ENCODE data around the gene IDH3A.

Gene IDH3A

DNA sequence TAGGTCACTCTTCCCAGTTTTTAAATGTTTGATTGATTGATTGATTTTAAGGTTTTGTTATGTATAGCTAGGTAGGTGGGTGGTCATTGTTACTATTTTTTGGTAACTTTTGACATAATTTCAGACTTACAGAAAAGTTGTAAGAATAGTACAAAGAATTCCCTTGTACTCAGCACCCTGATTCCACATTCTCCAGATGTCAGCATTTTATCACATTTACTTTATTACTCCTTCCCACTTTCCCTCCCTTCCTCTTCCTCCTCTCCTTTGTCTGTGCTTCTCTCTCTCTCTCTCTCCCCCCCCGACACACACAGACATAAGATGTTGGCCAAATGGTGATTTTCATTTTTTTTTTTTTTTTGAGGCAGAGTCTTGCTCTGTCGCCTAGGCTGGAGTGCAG lies 14.8 kb downstream of the IDH3A start:
- DNase-seq (ENCODE audit: extremely low read depth in 1 of 2, low read depth in 1 of 2), result no peak

DNA sequence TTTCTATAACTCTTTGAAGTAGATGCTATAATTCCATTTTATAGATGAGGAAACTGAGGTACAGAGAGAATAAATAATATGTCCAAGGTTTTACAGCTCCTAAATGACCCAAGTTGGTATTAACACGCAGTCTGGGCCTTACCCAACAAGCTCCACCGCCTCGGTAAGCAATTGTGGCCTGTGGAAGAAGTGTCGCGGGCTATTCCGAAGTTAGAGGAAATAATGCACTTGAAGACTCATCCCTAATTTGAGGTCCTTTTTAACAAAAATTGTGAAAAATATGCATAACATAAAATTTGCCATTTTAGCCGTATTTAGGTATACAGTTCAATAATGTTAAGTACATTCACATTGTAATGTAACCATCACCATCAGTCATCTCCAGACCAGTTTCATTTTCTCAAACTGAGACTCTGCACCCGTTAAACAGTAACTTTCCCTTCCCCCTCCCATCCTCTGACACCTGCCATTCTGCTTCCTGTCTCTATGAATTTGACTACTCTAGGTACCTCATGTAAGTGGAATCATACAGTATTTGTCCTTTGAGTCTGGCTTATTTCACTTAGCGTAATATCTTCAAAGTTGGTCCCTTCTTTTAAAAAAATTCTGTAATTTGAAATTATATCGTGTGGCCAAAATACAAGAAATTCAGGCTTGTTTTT lies 18.2 kb downstream of the IDH3A start:
- no peak for DNase-seq (ENCODE audit: extremely low read depth in 1 of 2, low read depth in 1 of 2)

DNA sequence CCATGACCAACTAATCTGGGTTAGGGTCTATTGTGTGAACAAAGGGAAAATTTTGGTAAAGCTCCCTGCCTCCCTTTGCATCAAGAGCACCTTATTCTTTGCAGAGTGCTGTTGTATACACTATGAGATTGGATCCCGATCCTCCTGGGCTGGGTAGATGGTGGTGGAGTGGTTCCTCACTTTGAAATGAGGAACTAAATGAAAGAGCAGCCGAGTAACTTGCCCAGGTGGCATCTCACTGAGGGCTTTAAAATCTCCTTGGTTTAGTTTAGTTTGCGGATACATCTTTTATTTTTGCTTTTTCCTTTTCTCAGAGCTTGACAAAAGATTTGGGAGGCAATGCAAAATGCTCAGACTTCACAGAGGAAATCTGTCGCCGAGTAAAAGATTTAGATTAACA lies 19.4 kb downstream of the IDH3A start:
- DNase-seq (ENCODE audit: extremely low read depth in 1 of 2, low read depth in 1 of 2), result no peak

DNA sequence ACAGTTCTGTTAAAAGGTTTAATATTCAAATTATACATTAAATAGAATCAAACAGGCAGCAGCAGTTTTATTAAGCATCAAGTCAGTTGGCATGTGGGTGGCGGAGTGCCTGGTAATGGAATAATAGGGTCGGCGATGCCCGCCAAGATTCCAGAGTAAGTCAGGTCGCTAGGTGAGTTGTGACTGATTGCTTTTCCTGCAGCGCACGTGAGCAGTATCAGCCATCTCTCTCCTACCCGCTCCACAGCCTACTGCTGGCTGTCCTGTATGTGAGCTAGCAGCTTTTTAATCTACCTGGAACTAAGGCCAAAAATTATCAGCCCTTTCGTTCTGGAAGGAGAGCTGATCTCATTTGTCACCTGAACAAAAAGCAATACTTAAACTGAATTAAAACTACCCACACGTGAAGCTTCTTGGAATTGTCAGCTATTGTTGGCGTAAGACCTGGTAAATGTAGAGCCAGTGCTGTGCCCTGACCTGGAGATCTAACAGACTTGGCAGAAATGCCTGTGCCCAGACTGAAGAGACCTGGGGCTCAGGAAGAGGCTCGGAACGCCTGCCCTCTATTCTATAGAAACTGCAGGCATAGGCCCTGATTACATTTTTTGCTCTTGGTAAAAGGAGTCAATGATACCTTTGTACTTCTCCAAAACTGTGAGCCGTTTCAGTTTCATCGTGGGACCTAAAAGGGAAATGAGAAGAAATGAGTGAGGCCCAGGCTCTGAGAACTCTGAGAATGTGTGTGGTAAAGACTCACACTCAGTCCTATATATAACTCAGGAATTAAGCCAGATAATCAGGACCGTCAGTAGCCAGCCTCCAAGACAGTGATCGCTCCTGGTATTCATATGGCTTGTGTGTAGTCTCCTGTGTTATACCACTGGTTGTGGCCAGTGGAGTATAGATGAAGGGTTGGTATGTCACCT lies 21.9 kb downstream of the IDH3A start:
- DNase-seq (ENCODE audit: extremely low read depth in 1 of 2, low read depth in 1 of 2), result no peak

DNA sequence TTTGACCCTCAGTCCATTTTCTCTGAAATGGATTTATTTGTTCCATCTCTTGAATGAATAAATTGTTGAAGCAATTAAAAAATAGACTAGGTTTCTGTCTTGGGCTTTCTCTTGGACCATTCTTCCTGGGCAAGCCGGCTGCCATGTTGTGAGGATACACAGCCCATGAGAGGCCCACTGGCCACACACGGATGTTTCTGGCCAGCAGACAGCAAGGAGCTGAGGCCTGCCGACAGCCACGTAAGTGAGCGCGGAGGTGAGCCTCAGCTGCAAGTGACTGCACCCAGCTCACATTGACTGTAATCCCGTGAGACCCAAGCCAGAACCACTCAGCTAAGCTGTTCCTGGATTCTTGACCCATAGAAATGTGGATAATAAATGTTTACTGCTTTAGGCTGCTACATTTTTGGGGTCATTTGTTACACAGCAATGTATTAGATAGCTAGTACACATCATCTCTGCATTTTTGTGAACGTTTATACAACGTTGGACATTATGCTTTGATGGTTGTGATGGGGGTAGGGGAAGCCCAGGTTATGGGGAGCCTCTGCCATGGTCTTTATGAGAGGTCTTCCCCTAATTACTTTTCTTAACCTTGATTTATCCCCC lies 22.8 kb downstream of the IDH3A start:
- DNase-seq (ENCODE audit: extremely low read depth in 1 of 2, low read depth in 1 of 2), result no peak

DNA sequence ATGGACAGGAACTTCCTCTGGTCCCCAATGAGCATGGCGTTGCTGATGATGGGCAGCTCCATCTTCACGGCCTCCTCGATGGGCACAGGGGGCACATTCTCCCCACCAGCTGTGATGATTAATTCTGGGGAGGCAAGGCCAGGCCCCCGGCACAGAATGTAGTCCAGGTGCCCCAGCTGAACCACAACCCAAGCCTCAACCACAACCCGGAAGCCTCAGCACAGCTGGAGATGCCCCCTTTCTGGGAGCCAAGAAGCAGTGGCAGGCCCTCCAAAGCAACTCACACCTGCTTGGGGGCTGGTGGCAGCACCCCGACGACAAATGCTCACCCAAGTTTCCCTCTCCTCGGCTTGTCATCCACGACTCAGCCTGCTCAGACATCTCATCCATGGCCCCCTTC lies 25.2 kb downstream of the IDH3A start:
- DNase-seq (ENCODE audit: extremely low read depth in 1 of 2, low read depth in 1 of 2), result no peak

DNA sequence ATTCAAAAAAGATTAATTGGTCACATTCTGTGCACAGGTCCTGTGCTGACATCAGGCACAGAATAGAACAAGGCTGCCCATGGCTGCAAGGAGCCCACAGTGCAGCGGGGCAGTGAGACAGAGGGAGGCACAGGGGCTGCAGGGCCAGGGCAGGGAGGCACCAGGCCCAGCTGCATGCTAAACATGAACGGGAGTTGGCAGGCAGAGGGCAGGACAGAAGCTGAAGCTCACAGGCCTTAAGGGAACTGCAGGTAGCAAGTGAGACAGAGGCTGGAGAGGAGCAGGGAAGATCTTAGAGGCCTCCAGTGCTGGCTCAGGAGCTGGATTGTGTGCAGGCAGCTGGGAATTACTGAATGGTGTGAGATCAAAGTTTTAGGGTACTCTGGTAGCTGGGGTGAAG lies 26.2 kb downstream of the IDH3A start:
- DNase-seq (ENCODE audit: extremely low read depth in 1 of 2, low read depth in 1 of 2), result no peak

DNA sequence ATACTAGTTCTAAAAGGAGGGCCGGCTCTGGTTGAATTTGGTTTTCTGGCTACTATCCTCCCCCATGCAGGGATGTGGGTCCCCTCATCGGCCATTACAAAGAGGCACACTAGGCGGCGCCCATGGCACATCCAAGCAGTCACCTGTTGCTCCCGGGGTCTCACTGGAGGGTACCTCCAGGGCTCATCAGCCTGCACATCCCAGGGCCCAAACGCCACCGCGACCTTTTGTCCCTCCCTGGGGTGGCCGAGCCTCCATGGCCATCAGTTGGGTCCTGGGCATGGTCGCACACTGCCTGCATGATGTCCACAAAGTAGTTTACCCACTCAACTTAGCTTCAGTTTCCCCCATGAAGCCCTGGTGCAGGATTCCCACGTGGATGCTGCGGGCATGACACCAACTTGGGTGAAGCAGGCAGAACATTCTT lies 28.3 kb downstream of the IDH3A start:
- peak in 1 of 2 donors; percentile 19 for DNase-seq (ENCODE audit: extremely low read depth in 1 of 2, low read depth in 1 of 2)

DNA sequence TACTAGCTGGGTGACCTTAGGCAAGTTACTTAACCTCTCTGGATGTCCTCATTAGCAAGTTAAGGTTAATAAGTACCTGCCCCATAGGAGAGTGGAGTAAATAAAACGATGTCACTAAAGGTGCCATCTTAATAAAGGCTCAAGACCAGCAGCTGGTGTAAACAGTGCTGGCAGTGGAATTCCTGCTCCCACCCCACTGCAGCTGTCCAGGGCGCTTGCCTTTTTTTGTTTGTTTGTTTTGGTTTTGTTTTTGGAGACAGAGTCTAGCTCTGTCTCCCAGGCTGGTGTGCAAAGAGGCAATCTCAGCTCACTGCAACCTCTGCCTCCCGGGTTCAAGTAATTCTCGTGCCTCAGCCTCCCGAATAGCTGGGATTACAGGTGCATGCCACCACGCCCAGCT lies 28.9 kb downstream of the IDH3A start:
- DNase-seq (ENCODE audit: extremely low read depth in 1 of 2, low read depth in 1 of 2), result no peak

DNA sequence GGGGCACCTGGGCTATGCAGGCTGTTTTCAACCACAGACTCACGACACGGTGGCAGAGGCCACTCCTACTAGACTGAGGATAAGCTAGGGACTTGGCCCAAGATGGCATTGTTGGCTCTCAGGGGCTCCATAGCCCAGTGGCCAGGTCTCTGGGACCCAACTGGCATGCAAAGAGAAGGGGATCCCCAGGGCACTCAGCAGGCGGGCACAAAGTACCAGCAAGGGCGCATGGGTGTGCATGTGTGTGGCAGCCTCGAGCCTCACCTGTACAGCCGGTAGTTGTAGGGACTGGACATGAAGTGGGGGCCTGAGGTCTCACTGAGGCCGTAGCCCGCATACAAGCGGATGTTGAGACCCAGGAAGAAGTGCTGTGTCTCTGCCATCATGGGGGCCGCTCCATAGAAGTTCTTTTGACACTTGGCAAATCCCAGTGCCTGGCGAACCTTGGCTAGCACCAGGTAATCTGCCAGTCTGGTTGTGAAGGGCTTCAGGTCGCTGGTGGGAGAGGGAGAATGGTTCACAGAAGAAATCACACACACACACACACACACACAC lies 30.2 kb downstream of the IDH3A start:
- no peak for DNase-seq (ENCODE audit: extremely low read depth in 1 of 2, low read depth in 1 of 2)

DNA sequence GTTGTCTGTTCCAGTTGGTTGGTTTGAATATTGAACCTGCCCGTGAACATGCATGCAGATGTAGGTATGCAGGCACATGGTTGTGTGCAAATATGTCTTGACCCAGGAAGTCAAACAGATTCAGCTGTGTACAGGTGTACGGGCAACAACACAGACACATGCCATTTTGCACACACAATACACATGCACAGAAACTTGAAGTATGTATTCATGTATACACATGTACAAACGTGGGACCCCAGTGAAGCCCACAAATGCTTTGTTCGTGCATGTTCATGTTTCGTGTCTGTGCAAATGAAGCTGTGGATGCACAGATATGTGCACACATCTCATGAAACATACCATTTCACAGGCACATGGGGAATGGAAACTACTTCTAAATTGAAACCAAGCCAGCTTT lies 30.7 kb downstream of the IDH3A start:
- no peak for DNase-seq (ENCODE audit: extremely low read depth in 1 of 2, low read depth in 1 of 2)

DNA sequence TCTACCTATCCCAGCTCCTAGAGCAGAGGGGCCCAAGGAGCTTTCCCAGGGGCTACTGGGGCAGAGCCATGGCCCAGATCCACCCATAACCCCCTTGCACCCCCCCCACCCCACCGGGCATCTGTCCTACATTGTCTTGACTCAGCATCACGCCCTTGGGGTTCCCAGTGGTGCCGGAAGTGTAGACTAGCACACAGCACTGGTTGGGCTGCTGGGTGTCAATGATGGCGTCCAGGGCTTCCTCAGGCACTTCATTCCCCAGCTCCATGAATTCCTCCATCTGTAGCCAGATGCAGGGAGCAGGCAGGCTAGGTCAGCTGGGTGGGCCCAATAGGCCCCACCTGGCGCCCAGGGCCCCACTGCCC lies 33.2 kb downstream of the IDH3A start:
- no peak for DNase-seq (ENCODE audit: extremely low read depth in 1 of 2, low read depth in 1 of 2)

DNA sequence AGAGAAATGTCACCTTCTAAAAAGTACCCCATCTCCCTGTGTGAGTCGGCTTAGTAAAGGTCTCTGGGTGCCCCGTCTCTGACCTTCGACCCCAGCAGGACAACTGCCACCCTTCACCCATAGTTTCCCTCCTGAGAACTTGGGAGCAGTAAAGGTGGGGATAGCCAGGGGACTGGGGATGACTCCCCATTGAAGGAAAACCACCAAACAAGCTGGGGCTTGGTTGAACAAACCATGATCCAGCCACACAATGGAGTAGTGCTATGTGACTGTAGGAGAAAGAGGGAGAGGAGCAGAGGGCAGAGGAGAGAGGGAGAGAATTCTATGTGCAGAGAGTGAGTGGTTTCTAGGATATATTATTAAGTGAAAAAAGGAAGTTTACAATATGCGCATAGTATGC lies 33.7 kb downstream of the IDH3A start:
- DNase-seq (ENCODE audit: extremely low read depth in 1 of 2, low read depth in 1 of 2), result no peak

DNA sequence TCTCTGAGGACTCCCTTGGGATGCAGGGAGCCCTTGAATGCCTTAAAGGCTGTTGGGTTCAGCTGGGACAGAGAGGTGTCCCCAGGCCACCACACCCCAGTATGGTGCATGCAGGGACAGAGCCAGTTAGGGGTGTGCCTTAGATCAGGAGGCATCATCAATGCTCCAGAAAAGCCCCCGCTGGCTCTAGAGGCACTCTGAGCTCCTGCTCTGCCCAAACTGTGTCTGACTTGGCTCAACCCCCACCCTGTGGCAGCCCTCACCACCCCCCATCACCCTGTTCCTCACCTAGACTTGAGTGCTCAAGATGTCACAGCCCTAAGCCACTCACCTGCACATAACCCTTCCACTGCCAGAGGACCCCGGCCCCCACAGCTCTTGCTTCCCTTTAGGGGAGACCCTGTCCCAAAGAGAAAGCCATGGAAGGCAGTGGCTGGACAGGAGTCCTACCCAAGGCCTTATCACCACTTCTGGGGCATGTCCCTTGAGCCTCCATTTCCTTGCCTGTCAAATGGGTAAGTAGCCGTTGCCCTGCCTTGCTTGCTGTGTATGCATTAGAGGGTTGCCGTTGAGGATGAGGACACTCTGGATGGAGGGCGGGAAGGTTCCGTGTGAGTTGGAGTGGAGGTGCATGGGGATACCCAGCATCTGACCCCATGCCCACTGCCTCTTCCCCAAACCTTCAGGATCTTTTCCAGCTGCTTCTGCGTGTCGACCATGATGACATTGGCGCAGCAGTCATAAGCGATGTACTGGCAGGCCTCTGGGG lies 43.8 kb downstream of the IDH3A start:
- DNase-seq (ENCODE audit: extremely low read depth in 1 of 2, low read depth in 1 of 2), result no peak

DNA sequence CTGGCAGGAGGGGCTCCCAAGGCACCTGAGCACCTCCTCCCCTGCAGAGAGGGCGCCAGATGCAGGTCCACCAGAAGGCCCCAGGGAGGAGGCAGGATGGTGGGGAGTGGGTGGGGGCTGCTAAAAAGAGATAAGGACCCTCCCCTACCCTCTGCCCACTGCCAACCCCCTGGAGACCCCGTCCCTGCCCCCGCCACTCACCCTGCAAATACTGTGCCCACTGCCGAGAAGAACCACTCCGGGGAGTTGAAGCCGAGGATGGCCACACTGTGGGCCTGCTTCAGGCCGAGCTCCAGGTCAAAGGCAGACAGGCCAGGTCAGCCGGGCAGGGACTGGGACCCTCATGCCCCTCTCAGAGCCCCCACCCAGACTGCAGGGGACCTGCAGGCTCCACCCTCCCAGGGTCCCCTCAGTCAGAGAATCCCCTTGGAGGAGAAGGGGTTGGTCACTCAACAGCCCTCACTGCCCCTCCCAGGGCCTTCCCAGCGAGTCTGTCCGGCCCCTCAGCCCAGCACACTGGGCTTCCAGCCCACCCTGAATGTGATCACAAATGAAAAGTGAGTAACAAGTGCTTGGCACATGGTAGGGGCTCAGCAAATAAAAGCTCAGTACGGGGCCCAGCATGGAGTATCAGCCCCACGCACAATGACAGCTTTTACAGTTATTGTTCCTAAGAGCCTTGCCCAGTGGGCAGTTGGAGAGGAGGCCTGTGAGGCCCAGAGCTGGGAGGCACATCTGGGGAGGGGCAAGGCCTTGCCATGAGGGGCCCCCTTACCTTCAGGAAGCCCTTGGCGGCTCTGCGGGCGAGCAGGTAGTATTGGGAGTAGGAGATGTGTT lies 44.8 kb downstream of the IDH3A start:
- DNase-seq (ENCODE audit: extremely low read depth in 1 of 2, low read depth in 1 of 2), result no peak

DNA sequence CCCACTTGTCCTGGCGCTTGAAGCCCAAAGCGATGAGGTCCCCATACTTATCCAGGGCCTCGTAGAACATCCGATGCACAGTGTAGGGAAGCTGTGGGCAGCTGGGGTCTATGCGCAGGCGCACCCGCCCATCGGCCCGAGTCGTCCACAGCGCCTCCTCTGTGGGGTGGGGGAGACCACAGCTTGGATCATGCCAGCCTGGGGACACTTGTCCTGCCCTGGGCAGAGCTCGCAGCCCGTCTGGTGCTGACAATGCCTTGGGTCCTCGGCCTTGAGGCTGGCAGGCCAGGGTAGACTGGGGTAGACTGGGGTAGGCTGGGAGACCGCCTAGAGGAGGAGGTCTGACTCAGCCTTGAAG lies 45.4 kb downstream of the IDH3A start:
- no peak for DNase-seq (ENCODE audit: extremely low read depth in 1 of 2, low read depth in 1 of 2)

DNA sequence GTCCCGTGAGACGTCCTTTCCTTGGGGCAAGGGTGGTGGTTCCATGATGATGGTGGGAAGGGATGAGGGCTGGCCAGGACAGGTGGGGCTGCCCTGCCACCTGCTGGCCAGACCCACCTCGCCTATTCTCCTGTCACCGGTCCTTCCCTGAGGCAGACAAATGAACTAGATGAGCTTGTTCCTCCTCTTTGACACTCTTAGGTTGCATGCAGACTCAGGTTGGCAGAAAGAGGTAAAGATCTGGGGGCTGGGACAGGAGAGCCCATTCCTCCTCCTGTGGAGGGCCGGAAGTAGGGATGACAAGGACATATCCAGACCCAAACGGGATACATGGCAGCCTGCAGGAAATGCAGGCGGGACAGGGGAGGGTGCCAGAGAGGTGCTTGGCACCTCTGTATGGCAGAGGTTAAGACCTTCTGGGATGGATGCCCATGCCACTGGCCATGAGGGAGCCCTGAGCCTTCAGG lies 46.6 kb downstream of the IDH3A start:
- DNase-seq (ENCODE audit: extremely low read depth in 1 of 2, low read depth in 1 of 2), result peak in 1 of 2 donors; percentile 21

DNA sequence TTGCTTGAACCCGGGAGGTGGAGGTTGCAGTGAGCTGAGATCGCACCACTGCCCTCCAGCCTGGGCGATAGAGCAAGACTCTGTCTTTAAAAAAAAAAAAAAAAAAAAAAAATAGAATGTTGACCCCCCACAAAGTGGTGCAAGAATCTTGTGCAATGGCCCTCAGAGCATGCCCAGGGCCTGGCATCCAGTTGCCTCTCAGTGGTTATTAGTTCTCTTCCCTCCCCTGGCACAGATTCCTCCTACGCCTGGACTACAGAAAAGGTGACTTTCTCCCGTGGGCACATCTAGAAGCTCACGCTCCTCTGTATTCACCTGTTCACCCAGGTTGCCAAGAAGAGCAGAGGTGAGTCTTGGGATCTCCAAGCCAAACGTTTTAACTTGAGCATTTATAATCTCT lies 48.5 kb downstream of the IDH3A start:
- DNase-seq (ENCODE audit: extremely low read depth in 1 of 2, low read depth in 1 of 2), result no peak

DNA sequence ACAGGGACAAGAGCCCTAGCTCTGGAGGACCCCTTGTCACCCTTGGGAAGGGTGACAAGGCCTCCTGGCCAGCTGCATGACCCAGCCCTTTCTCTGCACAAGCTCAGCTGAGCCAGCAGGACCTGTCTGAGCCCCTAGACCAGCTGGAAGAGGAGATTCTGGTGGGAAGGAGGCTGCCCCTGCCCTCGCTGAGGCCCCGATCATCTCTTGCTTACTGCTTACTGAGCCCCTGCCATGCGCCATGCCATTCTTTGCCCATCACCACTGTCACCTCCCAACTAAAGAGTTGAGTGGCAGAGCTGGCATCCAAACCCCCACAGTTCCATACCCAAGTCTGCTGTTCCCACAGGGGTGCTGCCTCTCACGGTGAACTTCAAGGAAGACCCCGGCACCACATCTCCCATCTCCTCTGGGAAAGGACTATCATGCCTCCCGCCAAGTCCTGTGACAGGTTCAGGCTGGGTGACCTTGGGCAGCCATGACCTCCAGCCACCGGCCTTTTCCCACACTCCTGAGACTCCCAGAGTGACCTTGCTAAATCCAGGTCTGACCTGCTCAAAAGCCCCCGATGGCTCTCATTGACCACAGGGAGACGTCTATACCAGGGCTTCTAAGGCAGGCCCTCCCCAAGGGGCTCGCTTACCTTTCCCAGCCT lies 51.2 kb downstream of the IDH3A start:
- DNase-seq (ENCODE audit: extremely low read depth in 1 of 2, low read depth in 1 of 2), result no peak

All from activated CD8-positive, alpha-beta memory T cell treated with anti-CD3 and anti-CD28 coated beads for 1 hour (primary cell).